CD4-positive, alpha-beta T cell treated with Interleukin-15 for 1 hour (primary cell): ENCODE measurements around the gene TAS2R43.
"Not testable (repeated sequence)": the region's sequence is repeated elsewhere in the genome, so short reads cannot be mapped to it uniquely, and the experiment has no call there.

Source experiments
- DNase-seq: peaks from one replicate; pipeline ENCODE4 v3.0.0-alpha.2; 2020

TAS2R43 gene

DNA sequence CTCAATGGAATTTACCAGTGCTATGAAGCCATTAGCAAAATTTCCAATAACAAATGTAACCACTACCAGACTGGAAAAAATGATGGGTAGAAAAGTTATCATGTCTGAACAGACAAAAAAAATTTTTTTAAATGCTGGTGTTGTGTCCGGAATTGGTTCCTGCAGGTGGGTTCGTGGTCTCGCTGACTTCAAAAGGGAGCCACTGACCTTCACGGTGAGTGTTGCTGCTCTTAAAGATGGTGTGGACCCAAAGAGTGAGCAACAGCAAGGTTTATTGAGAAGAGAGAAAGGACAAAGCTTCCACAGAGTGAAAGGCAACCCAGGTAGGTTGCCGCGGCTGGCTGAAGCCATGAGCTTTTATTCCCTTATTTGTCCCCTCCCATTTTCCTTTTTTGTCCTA lies at the start of gene TAS2R43:
TAS2R43 (minus strand) TSS at position 186 of the 400 bp plus-strand sequence; CDS start at position 102, 84 bp downstream.
- DNase-seq, result no peak

- no peak for DNase-seq
These were observed 44.0 kb upstream of the TAS2R43 start for GRCh38 chr12:11136075-11136474.

DNA sequence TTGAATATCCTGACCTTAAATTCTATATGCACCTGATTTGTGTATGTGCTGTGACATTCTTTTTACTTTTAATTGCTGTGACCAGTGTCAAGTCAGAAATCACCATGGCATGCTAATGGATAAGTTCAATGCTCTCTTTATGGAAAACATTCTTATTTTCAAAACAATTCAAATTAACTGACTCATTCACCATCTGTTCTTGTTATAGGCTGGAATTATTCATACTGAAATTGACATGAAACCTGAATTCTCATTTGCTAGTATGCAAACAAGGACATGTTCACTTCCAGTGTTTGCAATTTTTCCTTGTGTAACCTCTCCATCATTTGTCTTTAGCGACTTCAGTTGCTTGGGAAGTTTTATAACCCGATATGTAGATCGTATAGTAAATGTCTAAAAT lies 42.2 kb upstream of the TAS2R43 start, which contains the start of gene TAS2R30:
TAS2R30 (minus strand) TSS at position 340 of the 400 bp plus-strand sequence. CDS start 400 bp downstream, outside the sequence.
- no peak for DNase-seq

GRCh38 chr12:11133816-11134215 lies 41.7 kb upstream of the TAS2R43 start:
- no peak for DNase-seq

DNA sequence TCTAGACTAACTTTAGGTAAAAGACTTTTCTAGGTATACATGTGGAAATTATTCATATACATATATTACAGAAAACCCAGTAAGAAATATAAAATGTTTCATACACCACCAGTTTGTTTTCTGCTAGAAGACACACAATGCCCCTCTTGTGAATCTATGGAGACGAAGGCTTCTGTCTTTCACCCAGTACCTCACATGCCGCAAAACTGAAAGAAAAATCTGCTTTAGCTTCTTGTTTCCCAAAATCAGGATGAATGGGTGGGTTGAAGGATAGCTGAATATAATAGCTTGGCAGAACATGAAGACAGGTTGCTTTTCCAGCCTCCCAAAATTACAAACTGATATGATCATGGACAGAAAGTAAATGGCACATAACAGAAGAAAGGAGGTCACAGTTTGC lies 41.0 kb upstream of the TAS2R43 start:
- DNase-seq, result no peak

GRCh38 chr12:11130999-11131398 lies 38.9 kb upstream of the TAS2R43 start:
- no peak for DNase-seq

GRCh38 chr12:11130382-11130781 lies 38.3 kb upstream of the TAS2R43 start:
- no peak for DNase-seq

DNA sequence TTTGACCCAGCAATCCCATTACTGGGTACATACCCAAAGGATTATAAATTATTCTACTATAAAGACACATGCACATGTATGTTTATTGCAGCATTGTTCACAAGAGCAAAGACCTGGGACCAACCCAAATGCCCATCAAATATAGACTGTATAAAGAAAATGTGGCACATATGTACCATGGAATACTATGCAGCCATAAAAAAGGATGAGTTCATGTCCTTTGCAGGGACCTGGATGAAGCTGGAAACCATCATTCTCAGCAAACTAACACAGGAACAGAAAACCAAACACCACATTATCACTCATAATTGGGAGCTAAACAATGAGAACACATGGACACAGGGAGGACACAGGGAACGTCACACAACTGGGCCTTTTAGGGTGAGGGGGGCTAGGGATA lies 22.0 kb upstream of the TAS2R43 start:
- DNase-seq, result not testable (repeated sequence)

- not testable (repeated sequence) for DNase-seq
These were observed 19.1 kb upstream of the TAS2R43 start for GRCh38 chr12:11111213-11111612.

DNA sequence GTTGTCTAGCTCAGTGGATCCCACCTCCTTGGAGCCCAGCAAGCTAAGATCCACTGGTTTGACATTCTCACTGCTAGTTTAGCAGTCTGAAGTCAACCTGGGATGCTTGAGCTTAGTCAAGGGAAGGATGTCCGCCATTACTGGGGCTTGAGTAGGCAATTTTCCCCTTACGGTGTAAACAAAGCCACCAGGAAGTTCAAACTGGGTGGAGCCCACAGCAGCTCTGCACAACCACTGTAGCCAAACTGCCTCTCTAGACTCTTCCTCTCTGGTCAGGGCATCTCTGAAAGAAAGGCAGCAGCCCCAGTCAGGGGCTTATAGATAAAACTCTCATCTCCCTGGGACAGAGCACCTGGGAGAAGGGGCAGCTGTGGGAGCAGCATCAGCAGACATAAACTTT lies 16.7 kb upstream of the TAS2R43 start:
- no peak for DNase-seq

DNA sequence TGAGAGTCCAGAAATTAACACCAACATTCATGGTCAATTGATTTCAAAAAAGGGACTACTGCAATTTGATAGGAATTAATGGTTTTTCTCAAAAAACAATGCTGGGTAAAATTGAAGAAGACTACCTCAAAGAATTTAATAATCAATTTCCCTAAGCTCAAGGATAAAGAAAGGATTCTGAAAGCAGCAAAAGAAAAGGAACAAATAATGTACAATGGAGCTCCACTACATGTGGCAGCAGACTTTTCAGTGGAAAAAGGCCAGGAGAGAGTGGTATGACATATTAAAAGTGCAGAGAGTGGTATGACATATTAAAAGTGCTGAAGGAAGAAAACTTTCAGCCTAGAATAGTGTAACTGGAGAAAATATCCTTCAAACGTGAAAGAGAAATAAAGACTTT lies 15.6 kb upstream of the TAS2R43 start:
- no peak for DNase-seq

- DNase-seq, result no peak
These were observed 14.2 kb upstream of the TAS2R43 start for GRCh38 chr12:11106288-11106687.

DNA sequence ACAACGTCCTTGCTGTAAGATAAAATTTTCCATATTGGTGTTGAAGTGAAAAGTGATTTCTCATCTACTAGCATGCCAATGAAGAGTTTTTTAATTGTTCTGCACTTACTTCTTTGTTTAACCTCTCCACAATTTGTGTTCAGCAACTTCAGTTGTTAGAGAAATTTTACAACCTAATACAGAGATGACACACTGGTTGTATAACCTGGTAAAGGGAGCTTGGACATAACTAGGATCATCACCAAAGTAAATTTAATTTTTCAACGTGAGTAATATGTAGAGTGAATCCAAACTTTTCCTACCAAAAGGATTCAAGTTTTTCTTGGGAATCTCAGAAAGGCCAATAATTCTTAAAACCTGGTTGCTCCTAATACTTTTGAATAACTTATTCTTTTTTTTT lies 13.4 kb upstream of the TAS2R43 start:
- DNase-seq, result no peak

- DNase-seq, result not testable (repeated sequence)
These were observed 2.8 kb upstream of the TAS2R43 start for GRCh38 chr12:11094910-11095309.

GRCh38 chr12:11089246-11089645 lies 2.9 kb downstream of the TAS2R43 start:
- no peak for DNase-seq

DNA sequence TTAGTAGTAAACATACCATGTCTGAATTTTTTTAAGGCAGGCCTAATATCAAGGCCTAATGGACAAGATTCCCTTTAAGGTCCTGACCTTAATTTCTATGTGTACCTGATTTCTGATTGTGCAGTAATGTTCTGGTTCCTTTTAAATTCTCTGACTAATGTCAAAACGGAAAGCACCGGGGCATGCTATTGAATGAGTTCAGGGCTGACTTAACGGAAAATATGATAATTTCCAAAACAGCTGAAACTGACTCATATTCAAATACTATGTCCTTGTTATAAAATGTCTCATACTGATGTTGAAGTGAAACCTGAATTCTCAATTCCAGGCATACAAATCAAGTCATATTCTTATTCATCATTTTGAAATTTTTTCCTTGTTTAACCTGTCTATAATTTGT lies 6.7 kb downstream of the TAS2R43 start:
- DNase-seq, result no peak

DNA sequence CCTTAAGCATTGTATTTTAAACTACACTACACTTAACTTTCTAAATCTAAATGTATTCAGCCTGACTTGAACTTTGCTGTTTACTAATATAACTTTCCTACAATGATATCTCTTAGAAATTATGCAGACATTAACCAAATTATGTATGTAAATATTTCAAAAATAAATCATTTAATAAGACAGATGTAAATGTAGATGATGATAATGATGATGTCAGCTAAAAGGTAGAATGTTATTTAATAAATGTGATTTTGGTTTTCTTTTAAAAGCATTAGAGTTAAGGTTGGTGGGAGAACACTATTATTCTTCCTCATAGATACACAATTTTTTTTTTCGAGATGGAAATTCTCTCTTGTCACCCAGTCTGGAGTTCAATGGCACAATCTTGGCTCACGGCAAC lies 10.1 kb downstream of the TAS2R43 start:
- no peak for DNase-seq

GRCh38 chr12:11078246-11078645 lies 13.9 kb downstream of the TAS2R43 start:
- DNase-seq, result no peak

DNA sequence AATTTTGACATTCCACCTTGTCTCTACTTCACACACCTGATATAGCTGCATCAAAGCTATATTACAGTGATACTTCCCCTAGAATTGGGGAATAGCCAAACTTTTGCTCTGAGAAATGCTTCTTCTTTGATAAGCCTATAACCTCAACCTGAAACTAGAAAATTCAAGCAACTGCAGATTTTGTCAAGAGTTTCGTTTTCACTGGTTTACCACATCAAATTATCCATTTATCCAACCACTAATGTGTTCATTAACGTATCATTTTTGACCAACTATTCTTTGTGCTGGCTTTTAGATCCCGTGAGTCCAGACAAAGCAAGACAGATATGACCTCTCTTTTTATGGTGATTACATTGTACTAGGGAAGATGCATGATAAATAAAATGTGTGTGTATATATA lies 16.5 kb downstream of the TAS2R43 start:
- DNase-seq, result no peak

GRCh38 chr12:11071414-11071813 lies 20.7 kb downstream of the TAS2R43 start:
- no peak for DNase-seq

DNA sequence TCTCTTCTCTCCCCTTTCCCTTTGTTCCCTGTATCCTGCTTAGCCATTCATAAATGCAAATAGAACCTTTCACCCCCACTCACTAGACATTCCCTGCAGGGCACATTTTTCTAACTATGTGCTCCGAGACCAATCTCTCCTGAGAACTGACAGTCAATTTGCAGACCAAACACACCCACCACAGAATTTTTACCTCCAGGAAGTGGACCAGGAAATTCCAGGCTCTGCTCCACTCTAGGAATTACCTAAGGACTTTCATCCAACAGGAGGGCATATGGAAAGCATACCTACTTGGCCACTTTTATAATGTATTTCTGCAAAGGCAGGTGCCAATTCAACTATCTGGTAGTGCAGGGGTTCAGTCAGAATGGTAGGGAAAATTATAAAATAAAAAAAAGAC lies 21.1 kb downstream of the TAS2R43 start:
- no peak for DNase-seq

- DNase-seq, result no peak
These were observed 22.2 kb downstream of the TAS2R43 start for GRCh38 chr12:11069854-11070365.

GRCh38 chr12:11067514-11067913 lies 24.6 kb downstream of the TAS2R43 start:
- no peak for DNase-seq

- DNase-seq, result not testable (repeated sequence)
These were observed 29.9 kb downstream of the TAS2R43 start, which contains the start of gene TAS2R46 for GRCh38 chr12:11062194-11062593. Gene TAS2R46, minus strand, starts transcription at chr12:11062294. Its CDS starts 0 bp downstream, at chr12:11062294.

GRCh38 chr12:11059784-11060183 lies 32.3 kb downstream of the TAS2R43 start:
- no peak for DNase-seq
